SK-N-SH (cell line): Measurements from ENCODE around the gene FGGY. TPM values are rescaled to one million over a fixed set of nuclear protein-coding genes. Genes with fewer than 3 reads are reported as not detected.

Experiments used
- CTCF ChIA-PET: fragments of 300-600, 350-600 bp; formaldehyde crosslinking; extraction: SDS; loops from one replicate; lab custom pipeline; 2021; lab: Yijun Ruan, JAX
- POLR2A ChIA-PET: fragments of 350-600 bp; sonication (Branson Sonifier 250); formaldehyde crosslinking; extraction: SDS; loops from one replicate; lab custom pipeline; 2020; ENCODE audit warnings: antibody characterized with exemption, inconsistent platforms; lab: Yijun Ruan, JAX
- DNase-seq: peaks from one replicate; pipeline ENCODE4 v3.0.0; 2012
- H2AFZ ChIP-seq: fragments of 200-600 bp; sonication (generic); 2 replicates; pipeline ENCODE4 v1.8.1; 2016; ENCODE audit warnings: antibody characterized with exemption, mild to moderate bottlenecking, low read depth
- H3F3A ChIP-seq: fragments of 200-600 bp; sonication (generic); replicated peaks from 2 replicates; pipeline ENCODE3; 2016; ENCODE audit warnings: antibody characterized with exemption, mild to moderate bottlenecking; ENCODE audit not compliant: insufficient read depth
- H3K27ac ChIP-seq, 2 experiments: fragments of 200-500 bp in 1 of 2; fragments of 200-600 bp in 1 of 2; sonication (Bioruptor generic) in 1 of 2; sonication (generic), shearing (Covaris generic) in 1 of 2; 2 replicates each; pipeline versions ENCODE4 v1.5.1 to v1.6.1; 2014 to 2016; ENCODE audit warnings: low read depth in 2 of 2, inconsistent platforms in 1 of 2, low read length in 1 of 2, mild to moderate bottlenecking in 1 of 2, mixed read lengths in 1 of 2
- H3K27me3 ChIP-seq: fragments of 200-600 bp; sonication (generic), shearing (Covaris generic); 2 replicates; pipeline ENCODE4 v1.6.1; 2016; ENCODE audit warnings: mixed run types; ENCODE audit not compliant: insufficient read depth
- H3K36me3 ChIP-seq, 2 experiments: fragments of 200-500 bp in 1 of 2; fragments of 200-600 bp in 1 of 2; sonication (Bioruptor generic) in 1 of 2; sonication (generic) in 1 of 2; replicated peaks in 1 of 2; 2 replicates each; pipeline versions ENCODE3 to v1.5.1; 2014 to 2016; ENCODE audit warnings: low read length in 1 of 2, mild to moderate bottlenecking in 1 of 2; ENCODE audit not compliant: insufficient read depth in 2 of 2, control insufficient read depth in 1 of 2
- H3K4me1 ChIP-seq, 2 experiments: fragments of 200-500 bp in 1 of 2; fragments of 200-600 bp in 1 of 2; sonication (Bioruptor generic) in 1 of 2; sonication (generic), shearing (Covaris generic) in 1 of 2; 2 replicates each; pipeline versions ENCODE4 v1.5.1 to v1.6.1; 2014 to 2016; ENCODE audit warnings: low read depth in 1 of 2, low read length in 1 of 2, mixed run types in 1 of 2; ENCODE audit not compliant: insufficient read depth in 2 of 2, control insufficient read depth in 1 of 2
- H3K4me2 ChIP-seq: fragments of 200-600 bp; sonication (generic), shearing (Covaris generic); 2 replicates; pipeline ENCODE4 v1.6.1; 2017; ENCODE audit warnings: mixed run types
- H3K4me3 ChIP-seq, 2 experiments: fragments of 200-500 bp in 1 of 2; fragments of 200-600 bp in 1 of 2; sonication (Bioruptor generic) in 1 of 2; sonication (generic), shearing (Covaris generic) in 1 of 2; 2 replicates each; pipeline versions ENCODE4 v1.5.1 to v1.8.1; 2014 to 2016; ENCODE audit warnings: low read depth in 2 of 2, inconsistent platforms in 1 of 2, low read length in 1 of 2, mild to moderate bottlenecking in 1 of 2, mixed read lengths in 1 of 2, moderate library complexity in 1 of 2
- H3K79me2 ChIP-seq: fragments of 200-600 bp; sonication (generic); 2 replicates; pipeline ENCODE4 v1.8.1; 2017; ENCODE audit warnings: mild to moderate bottlenecking; ENCODE audit not compliant: insufficient read depth
- H3K9ac ChIP-seq: fragments of 200-600 bp; sonication (generic); 2 replicates; pipeline ENCODE4 v1.6.1; 2017; ENCODE audit warnings: mixed run types
- H3K9me2 ChIP-seq: fragments of 200-600 bp; sonication (generic); 2 replicates; pipeline ENCODE4 v1.6.1; 2017; ENCODE audit warnings: mixed run types
- H3K9me3 ChIP-seq: fragments of 200-600 bp; sonication (generic); 2 replicates; pipeline ENCODE4 v1.6.1; 2017; ENCODE audit warnings: mixed run types, mild to moderate bottlenecking, moderate library complexity
- H4K20me1 ChIP-seq: fragments of 200-600 bp; sonication (generic); 2 replicates; pipeline ENCODE4 v1.6.1; 2017; ENCODE audit warnings: mild to moderate bottlenecking, mixed run types; ENCODE audit not compliant: insufficient read depth
- ELF1 ChIP-seq: IDR thresholded peaks from 2 replicates; pipeline ENCODE4 v1.4.0; 2012
- FOSL2 ChIP-seq: IDR thresholded peaks from 2 replicates; pipeline ENCODE4 v1.4.0; 2012; ENCODE audit warnings: low read depth, mild to moderate bottlenecking, moderate library complexity, borderline replicate concordance
- FOXJ3 ChIP-seq: sonication (generic); formaldehyde crosslinking; IDR thresholded peaks from 2 replicates; pipeline ENCODE4 v1.5.1; 2020; ENCODE audit warnings: mild to moderate bottlenecking, missing genetic modification reagents
- NRF1 ChIP-seq: IDR thresholded peaks from 2 replicates; pipeline ENCODE4 v1.6.1; 2012; ENCODE audit warnings: low read depth, mild to moderate bottlenecking, low read length
- RAD21 ChIP-seq: IDR thresholded peaks from 2 replicates; pipeline ENCODE4 v1.6.1; 2012; ENCODE audit warnings: mild to moderate bottlenecking, low read length
- RCOR1 ChIP-seq: fragments of 150-350 bp; IDR thresholded peaks from 2 replicates; pipeline ENCODE4 v1.6.1; 2017; ENCODE audit warnings: antibody characterized with exemption, low read length
- RXRA ChIP-seq: IDR thresholded peaks from 2 replicates; pipeline ENCODE4 v1.4.0; 2012; ENCODE audit warnings: low read depth, mild to moderate bottlenecking, borderline replicate concordance
- SIN3A ChIP-seq: IDR thresholded peaks from 2 replicates; pipeline ENCODE4 v1.6.1; 2012; ENCODE audit warnings: low read depth, mild to moderate bottlenecking, low read length, moderate library complexity, borderline replicate concordance
- WGBS: methylation state at CpG from one replicate; pipeline ENCODE4 v1.1.6; 2017; ENCODE audit warnings: low lambda C conversion rate; 5-methylcytosine and 5-hydroxymethylcytosine counted together
- polyA plus RNA-seq, 3 experiments: library from polyadenylated mRNA; depleted of rRNA; stranded (reverse); fragments of >200 nt; gene quantifications; 2 replicates each; pipeline ENCODE4 v1.2.3, GENCODE V29; 2012
- TF ChIP-seq, protein P1 (sequence below): IDR thresholded peaks from 2 replicates; pipeline ENCODE4 v1.4.0; 2012; ENCODE audit warnings: low read depth
- TF ChIP-seq, protein P2 (sequence below): IDR thresholded peaks from 2 replicates; pipeline ENCODE4; 2012
- TF ChIP-seq, protein P3 (sequence below): IDR thresholded peaks from 2 replicates; pipeline ENCODE4 v1.6.1; 2012; ENCODE audit warnings: mild to moderate bottlenecking, low read depth, low read length, moderate library complexity

Gene FGGY
- polyA plus RNA-seq, 1 of the 3 experiments (the other 2 are of a cell fraction): 10.3 TPM

DNA sequence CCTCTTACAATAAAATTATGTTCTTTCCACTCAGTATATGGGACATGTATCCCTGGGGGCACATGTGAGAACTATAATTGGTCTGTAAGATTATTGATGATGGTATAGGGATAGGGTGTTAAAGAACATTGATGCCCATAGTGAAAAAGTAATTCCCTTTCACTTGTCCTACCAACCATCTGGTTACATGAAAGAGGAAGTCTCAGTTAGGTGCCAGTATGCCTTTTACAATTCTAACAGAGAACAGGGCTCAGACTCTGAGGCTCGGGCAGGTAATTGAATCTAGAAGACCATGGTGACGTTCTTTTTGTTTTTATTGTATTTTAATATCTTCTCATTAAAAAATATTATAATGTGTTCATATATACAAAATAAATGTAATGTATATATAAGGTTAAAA is 113.6 kb downstream of the FGGY start:
- no peaks in the 10 kb centered on the region for H3K9me3 ChIP-seq
- no peak overlapping the region for H3K27ac ChIP-seq
- H3K4me1 ChIP-seq: peaks cover 0 to 4% of the 10 kb centered on the region in 2 experiments; a peak in 1 of 4 replicates
- no peak for DNase-seq
- no peak overlapping the region for H2AFZ ChIP-seq
- no peak overlapping the region for H3K4me3 ChIP-seq
- no peaks in the 10 kb centered on the region for H3K9me2 ChIP-seq
- no peaks in the 10 kb centered on the region for H3K27me3 ChIP-seq
- H3K79me2 ChIP-seq: no peaks in the 10 kb centered on the region
- ChIA-PET POLR2A (no interaction called here), CTCF (no interaction called here)
- no peaks in the 10 kb centered on the region for H4K20me1 ChIP-seq
- H3K4me2 ChIP-seq: no peak overlapping the region
- H3F3A ChIP-seq: no peaks in the 10 kb centered on the region
- H3K9ac ChIP-seq: no peak overlapping the region
- WGBS: 93% methylated on average over 2 of the region's 2 CpGs
- TF ChIP-seq, protein P1, sequence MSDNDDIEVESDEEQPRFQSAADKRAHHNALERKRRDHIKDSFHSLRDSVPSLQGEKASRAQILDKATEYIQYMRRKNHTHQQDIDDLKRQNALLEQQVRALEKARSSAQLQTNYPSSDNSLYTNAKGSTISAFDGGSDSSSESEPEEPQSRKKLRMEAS: no peak
- TF ChIP-seq FOXJ3 (CRISPR knock-in tag) (no peak), ELF1 (no peak), RXRA (no peak), FOSL2 (no peak)
- TF ChIP-seq, protein P2, sequence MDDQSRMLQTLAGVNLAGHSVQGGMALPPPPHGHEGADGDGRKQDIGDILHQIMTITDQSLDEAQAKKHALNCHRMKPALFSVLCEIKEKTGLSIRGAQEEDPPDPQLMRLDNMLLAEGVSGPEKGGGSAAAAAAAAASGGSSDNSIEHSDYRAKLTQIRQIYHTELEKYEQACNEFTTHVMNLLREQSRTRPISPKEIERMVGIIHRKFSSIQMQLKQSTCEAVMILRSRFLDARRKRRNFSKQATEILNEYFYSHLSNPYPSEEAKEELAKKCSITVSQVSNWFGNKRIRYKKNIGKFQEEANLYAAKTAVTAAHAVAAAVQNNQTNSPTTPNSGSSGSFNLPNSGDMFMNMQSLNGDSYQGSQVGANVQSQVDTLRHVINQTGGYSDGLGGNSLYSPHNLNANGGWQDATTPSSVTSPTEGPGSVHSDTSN: no peak
- H3K36me3 ChIP-seq: no peaks in the 10 kb centered on the region

DNA sequence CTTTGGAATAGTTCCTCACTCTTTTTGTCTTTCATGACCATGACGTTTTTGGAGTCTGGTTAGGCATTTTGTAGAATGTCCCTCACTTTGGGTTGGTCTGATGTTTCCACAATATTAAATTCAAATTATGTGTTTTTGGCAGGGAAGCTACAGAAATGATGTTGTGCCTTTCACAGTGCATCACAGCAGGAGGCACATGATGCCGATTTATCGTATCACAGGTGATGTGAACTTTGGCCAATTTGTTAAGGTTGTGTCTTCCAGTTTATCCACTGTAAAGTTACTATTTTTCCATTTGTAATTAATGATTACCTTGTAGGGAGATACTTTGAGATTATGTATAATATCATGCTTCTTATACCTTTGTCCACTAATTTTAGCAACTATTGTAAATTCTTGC is 114.3 kb downstream of the FGGY start:
- POLR2A ChIA-PET: no interaction called here

More for the DNA sequence above, 114.3 kb downstream of the FGGY start:
- 94% methylated on average over 3 of the region's 3 CpGs for WGBS
- TF ChIP-seq, protein P3, sequence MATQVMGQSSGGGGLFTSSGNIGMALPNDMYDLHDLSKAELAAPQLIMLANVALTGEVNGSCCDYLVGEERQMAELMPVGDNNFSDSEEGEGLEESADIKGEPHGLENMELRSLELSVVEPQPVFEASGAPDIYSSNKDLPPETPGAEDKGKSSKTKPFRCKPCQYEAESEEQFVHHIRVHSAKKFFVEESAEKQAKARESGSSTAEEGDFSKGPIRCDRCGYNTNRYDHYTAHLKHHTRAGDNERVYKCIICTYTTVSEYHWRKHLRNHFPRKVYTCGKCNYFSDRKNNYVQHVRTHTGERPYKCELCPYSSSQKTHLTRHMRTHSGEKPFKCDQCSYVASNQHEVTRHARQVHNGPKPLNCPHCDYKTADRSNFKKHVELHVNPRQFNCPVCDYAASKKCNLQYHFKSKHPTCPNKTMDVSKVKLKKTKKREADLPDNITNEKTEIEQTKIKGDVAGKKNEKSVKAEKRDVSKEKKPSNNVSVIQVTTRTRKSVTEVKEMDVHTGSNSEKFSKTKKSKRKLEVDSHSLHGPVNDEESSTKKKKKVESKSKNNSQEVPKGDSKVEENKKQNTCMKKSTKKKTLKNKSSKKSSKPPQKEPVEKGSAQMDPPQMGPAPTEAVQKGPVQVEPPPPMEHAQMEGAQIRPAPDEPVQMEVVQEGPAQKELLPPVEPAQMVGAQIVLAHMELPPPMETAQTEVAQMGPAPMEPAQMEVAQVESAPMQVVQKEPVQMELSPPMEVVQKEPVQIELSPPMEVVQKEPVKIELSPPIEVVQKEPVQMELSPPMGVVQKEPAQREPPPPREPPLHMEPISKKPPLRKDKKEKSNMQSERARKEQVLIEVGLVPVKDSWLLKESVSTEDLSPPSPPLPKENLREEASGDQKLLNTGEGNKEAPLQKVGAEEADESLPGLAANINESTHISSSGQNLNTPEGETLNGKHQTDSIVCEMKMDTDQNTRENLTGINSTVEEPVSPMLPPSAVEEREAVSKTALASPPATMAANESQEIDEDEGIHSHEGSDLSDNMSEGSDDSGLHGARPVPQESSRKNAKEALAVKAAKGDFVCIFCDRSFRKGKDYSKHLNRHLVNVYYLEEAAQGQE: no peak
- TF ChIP-seq NRF1 (no peak), SIN3A (no peak), RCOR1 (no peak), RAD21 (no peak)
- no peak overlapping the region for H3K4me3 ChIP-seq
- no peaks in the 10 kb centered on the region for H4K20me1 ChIP-seq
- H3K79me2 ChIP-seq: no peaks in the 10 kb centered on the region
- H3K4me1 ChIP-seq: peaks cover 0 to 4% of the 10 kb centered on the region in 2 experiments; a peak in 1 of 4 replicates
- no peaks in the 10 kb centered on the region for H3F3A ChIP-seq
- no peaks in the 10 kb centered on the region for H3K9me2 ChIP-seq
- DNase-seq: no peak
- H3K4me2 ChIP-seq: no peak overlapping the region
- H3K36me3 ChIP-seq: no peaks in the 10 kb centered on the region
- CTCF ChIA-PET: no interaction called here
- H3K9me3 ChIP-seq: no peaks in the 10 kb centered on the region
- no peak overlapping the region for H2AFZ ChIP-seq
- H3K9ac ChIP-seq: no peak overlapping the region
- no peaks in the 10 kb centered on the region for H3K27me3 ChIP-seq
- H3K27ac ChIP-seq: no peak overlapping the region
